NB4 (cell line): ENCODE measurements around the gene ADRA2C.

Experiments used
- CTCF ChIP-seq: IDR thresholded peaks from one replicate; pipeline ENCODE4 v1.5.1; 2012; ENCODE audit warnings: low read depth, low read length
- MAX ChIP-seq: IDR thresholded peaks from 2 replicates; pipeline ENCODE4 v1.6.1; 2011; ENCODE audit warnings: low read depth, low read length
- POLR2A ChIP-seq: IDR thresholded peaks from 2 replicates; pipeline ENCODE4 v1.6.1; 2011; ENCODE audit warnings: mild to moderate bottlenecking; ENCODE audit not compliant: insufficient read length; ENCODE audit errors: extremely low read depth

- no peak for TF ChIP-seq CTCF
- no peak for TF ChIP-seq POLR2A
- no peak for TF ChIP-seq MAX
Observed at GRCh38 chr4:3800351-3800750, 34.2 kb downstream of the ADRA2C start.
